ENCODE measurements around the gene CAND2.
"Not testable (repeated sequence)": the region's sequence is repeated elsewhere in the genome, so short reads cannot be mapped to it uniquely, and the experiment has no call there.

The CAND2 gene

DNA sequence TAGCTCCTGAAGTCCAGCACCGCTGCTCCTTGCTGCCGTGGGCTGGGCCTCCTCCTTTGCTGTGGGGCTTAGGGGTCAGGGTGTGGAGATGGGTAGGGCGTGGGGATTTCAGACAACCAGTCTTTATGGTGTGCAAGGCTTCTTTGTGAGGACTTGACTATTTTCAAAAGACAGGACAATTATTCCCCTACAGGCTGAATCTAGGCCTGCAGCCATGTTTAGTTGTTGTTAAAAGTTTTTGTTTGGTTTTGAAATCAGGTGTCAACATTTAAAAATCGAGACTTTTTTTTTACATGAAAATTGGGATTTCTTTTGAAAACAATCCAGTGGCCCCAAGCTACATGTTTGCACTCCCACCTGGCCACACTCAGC is 34.3 kb downstream of the CAND2 start:
- no peak for DNase-seq (ENCODE audit: low read depth, low spot score)

DNA sequence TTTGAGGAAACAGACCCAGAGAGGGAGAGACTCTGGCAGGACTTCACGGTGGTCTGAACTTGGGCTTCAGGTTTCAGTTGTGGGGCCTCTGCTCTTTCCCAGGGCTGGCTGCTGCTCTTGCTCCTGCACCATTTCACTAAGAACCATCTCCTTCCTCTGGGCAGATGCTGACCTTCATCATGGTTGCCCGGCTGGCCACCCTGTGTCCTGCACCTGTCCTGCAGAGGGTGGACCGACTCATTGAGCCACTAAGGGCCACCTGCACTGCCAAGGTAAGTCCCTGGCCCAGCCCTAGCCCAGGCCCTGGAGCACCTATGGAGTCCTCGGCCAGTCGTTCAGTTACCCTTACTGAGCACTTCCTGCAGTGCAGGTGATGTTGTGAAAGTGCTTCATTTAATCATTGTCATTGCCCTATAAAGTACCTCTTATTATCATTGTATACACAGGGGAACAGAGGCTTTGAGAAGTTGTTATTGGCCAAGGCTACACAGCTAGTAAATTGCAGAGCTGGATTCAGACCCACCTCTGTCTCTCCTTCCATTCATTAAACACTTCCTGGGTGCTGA is 34.9 kb downstream of the CAND2 start:
- no peak for DNase-seq (ENCODE audit: low read depth, low spot score)

DNA sequence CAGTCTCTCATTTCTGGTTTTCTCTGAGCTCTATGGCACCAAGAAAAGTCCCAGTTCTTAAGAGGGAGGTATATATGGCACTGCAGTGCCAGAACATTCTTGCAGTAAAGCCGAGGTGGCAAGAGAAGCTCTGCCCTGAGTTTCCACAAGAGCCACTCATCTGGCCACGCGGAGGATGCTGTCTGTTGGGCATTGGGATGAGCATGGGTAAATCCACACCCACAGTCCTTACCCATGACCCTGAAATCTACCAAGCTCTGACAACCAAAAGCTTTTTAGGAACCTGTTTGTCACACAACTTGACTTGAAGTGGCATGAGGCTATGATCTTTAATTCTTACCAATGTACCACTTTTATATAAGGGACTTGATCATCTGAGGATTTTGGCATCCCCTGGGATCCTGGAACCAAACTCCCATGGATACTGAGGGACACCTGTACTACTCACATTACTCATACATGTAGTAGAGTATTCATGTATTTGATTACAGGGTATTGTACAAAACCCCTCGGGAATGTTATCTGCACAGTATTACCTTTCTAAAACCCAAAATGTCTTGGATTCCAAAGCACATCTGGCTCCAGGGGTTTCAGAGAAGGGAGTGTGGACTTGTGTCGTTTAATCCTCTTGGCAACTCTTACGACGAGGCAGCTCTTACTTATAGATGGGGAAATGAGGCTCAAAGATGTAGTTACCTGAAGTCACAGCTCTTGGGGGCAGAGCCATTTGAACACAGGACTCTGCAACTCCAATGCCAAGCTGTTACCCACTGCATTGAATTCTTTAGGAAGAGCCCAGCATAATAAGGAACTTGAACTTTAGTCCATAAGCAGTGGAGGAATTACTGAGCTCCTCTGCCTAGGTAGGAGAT is 36.1 kb downstream of the CAND2 start:
- DNase-seq (ENCODE audit: low read depth, low spot score) = no peak

DNA sequence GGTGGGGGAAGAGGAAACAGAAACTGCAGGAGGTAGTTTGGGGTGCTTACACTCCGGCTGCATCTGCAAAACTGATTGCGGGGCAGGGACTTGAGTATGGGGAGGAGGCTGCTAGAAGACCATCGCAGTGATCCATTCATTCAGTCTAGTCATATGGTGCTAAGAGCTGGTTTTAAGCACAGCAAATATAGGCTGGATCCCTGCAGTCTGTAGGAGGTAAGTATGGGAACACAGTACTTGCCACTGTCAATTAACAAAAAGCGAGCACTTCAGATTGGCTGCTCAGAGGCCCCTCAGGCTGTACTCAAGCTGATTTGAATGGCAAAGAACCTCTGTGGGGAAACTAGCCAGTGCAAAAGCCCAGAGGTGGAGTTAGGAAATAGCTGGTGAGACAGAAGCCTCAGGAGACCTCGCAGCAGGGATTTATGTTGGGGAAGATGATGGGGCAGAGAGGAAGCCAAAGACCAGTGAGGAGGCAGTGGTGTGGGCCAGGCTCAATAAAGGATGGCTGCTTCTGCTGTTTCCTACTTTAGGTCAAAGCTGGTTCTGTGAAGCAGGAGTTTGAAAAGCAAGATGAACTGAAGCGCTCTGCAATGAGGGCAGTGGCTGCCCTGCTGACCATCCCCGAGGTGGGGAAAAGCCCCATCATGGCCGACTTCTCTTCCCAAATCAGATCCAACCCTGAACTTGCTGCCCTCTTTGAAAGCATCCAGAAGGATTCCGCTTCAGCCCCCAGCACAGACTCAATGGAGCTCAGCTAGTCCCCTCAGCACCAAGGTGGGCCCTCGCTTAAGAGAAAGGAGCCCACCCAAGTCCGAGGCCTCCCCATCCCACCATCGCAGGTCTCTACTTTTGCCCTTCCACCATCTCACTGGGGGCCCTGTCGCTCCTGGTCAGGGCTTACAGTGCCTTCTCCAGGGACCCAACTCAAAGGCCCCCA is 37.0 kb downstream of the CAND2 start:
- DNase-seq (ENCODE audit: low read depth, low spot score) = peak; percentile 84

DNA sequence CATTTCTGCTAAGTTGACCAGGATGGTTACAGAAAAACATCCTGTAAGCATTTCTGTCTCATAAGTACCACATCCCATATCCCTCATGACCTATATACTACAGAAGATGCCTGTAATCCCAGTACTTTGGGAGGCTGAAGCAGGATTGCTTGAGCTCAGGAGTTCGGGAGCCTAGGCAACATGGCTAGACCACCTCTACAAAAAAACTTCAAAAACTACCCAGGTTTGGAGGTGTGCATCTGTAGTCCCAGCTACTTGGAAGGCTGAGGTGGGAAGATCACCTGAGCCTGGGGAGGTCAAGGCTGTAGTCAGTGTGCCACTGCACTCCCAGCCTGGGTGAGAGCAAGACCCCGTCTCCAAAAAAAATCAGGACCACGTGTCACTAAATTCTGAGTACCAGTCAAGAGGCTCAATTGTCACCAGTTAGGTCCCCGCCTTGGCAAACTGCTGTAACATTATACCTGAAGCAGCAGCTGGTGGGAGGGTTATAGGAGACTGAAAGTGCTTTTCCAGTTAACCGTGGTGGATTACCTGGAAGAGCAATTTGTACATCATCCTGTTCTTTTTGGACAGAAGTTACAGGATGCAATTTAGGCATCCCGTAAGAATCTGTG is 38.7 kb downstream of the CAND2 start:
- DNase-seq (ENCODE audit: low read depth, low spot score) = no peak

DNA sequence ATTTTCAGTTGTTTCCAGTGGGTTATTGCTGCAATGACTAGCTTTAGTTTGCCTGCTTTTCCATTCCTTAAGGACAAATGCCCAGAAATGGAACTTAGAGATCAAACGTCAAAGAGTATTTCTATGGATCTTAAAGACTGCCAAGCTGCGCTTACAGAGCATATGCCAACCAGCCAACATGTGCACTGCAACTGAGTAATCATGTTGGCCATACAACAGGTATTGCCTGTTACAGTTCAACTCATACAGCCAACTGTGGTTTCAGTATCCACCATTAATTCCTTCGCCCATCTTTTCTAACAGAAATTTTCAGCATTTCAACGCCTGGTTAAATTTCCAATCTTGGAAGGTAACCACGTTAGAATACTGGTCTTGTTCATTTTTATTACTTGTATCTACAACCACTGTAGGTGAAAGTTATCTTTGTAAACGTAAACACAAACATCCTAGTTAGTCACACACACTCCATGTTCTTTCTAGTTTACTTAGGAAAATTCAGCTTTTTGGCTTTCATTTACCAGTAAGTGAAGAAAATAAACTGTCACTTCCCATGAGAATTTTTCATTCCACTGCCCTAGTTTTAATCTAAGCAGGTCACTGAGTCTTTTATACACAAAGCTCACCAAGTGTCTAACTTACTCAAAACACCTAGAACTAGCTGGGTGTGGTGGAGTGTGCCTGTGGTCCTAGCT is 41.0 kb downstream of the CAND2 start:
- no peak for DNase-seq (ENCODE audit: low read depth, low spot score)

DNA sequence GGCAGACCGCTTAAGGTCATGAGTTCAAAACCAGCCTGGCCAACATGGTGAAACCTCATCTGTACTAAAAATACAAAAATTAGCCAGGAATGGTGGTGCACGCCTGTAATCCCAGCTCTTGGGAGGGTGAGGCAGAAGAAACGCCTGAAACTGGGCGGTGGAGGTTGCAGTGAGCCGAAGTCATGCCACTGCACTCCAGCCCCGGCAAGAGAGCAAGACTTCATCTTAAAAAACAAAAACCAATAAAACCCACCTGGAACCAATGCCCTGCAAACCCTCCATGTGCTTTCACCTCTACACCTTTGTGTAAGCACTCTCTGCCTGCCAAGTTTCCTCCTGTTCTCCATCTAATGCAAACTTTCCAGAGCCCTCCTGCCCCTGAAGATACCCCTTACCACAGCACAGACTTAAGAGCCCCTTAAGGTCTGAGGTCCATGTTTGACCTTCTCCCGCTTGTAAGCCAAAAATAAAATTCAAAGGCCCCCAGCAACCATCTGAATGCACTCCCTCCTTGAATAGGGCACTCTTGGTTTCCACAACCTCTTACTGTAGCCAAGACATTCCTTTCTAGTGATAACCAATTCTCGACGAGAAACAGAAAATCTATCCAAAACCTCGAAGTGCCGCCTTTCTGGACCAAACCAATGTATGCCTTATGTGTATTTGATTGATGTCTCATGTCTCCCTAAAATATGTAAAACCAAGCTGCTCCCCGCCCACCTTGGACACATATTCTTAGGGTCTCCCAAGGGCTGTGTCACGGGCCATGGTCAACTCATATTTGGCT is 41.9 kb downstream of the CAND2 start:
- no peak for DNase-seq (ENCODE audit: low read depth, low spot score)

DNA sequence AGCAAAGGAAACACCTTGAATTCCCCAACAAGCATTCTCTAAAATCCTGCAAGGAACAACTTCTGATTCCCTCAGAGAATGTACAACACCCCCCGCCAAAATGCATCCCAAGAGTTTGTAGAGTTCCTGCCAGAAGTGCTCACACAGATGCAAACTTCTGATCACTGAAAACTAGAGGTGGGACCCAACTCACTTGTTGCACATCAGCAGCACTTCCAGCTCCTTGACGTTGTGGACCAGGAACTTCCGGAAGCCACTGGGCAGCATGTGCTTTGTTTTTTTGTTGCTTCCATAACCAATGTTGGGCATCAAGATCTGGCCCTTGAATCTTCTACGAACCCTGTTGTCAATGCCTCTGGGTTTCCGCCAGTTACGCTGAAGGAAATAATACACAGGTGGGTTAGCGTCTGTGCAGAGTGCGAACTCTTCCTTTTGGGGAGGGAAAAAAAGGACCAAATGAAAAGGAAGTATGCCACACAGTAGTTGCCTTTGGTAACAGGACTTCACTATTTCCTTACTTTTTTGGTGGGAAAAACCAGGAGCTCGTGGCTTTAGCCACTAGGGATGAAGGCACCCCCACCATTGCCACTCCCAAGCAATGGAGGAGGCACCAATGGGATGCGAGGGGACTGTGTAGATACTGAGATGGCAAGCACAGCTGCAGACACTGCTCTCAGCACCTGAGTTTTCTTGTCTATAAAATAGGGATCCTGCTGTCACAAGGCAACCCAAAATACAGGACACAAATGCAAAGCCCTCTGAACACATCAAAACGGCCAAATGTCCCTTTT is 42.9 kb downstream of the CAND2 start:
- no peak for DNase-seq (ENCODE audit: low read depth, low spot score)

DNA sequence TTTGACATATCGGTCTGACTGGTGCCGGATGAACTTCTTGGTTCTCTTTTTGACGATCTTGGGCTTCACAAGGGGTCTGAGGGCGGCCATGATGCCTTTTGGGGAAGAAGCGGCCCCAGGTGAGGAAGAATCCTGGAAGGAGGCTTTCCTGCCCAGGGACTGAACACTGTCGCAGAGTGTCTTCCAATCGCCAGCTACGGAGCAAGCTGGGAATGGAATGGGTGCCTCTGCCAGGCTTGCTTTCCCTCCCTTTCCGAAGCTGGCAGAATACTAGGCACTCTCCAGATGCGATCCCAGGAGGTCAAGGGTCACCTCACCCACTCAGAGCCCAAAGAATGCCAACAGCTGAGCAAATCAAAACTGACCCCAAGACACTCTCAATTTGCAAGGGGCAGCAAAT is 43.7 kb downstream of the CAND2 start:
- not testable (repeated sequence) for DNase-seq (ENCODE audit: low read depth, low spot score)

DNA sequence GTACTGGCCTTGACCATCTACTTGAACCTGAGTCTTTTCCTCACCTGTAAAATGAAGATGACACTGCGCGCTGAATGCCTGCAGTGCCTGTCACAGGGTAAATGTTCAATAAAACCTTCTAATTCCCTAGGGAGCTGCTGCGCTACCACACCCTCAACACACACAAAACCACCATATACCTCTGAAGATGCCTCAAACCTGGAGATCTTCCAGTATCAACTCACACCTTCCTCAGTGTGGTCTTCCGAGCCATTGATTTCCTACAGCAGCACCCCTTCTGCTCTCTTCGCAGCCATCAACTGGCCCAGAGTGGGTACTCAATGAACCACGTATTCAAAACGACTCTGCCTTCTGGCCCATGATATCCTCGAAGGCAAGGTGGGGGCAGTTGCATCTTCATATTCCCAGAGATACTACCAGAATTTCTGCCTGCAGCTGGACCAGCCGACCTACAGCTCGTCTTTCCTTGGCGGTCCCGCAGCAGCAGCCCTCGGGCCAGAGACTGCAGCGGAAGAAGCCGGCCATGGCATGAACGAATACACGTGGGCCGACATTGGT is 44.2 kb downstream of the CAND2 start:
- DNase-seq (ENCODE audit: low read depth, low spot score) = no peak

DNA sequence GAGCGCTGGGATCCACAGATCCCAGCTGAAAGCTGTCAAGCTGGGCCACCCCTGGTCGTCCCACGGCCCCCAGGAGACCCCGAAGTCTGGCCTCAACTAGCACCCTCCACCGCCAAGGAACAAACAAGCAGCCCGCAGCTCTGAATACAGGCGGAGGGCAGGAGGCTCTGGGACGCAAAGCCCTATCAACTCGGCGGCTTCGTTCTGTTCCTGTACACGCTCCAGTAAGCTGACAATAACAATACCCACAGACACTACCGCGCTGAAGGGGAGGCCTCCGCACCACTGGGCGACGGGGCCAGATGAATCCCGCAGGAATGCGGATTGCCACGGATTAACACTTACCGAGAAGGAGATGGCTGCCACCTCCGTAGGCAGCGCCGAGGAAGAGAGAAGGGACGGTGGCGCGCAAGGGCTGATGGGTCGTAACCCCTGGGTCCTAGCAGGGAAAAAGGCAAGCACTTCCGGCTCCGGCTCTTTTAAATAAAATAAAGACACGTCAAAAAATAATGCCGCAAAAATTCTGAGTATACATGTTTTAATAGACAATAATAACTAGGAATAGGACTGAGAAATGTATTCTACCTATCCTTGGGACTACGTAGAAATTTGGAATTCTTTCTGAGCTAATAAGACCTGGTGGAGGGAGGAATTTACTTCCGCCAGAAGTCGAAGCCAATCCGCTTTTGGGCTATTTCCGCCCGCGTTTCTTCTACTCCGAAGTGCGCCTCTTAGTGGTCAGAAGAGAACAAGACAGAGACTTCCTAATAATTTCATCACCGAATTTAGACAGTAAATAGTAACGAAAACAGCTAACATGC is 44.9 kb downstream of the CAND2 start, which contains the start of gene RPL32:
Gene RPL32, minus strand, starts transcription at position 417 of the 821 bp plus-strand sequence. CDS start 1,328 bp downstream, outside the sequence.
- DNase-seq (ENCODE audit: low read depth, low spot score) = peak; percentile 92

DNA sequence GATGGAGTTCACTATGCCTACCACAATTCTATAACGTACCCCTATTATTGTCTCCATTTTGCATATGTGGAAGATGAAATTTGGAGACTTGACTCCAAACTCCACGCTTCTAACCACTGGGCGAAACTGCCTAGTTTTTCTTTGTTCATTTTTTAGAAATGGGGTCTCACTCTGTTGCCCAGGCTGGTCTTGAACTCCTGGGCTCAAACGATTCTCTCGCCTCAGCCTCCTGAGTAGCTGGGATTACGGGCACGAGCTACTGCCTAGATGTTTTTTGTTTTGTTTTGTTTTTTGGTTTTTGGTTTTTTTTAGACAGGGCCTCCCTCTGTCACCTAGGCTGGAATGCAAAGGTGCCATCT is 45.5 kb downstream of the CAND2 start:
- DNase-seq (ENCODE audit: low read depth, low spot score) = no peak

DNA sequence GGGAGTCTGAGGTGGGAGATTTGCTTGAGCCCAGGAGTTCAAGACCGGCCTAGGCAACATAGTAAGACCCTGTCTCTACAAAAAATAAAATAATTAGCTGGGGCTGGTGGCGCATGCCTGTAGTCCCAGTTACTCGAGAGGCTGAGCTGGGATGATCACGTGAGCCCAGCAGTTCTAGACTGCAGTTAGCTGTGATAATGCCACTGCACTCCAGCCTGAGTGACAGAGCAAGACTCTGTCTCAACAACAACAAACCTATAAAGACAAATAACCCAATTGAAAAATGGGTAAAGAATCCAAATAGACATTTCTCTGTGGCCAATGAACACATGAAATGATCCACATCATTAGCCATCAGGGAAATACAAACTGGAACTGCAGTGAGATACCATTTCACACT is 46.0 kb downstream of the CAND2 start:
- no peak for DNase-seq (ENCODE audit: low read depth, low spot score)

DNA sequence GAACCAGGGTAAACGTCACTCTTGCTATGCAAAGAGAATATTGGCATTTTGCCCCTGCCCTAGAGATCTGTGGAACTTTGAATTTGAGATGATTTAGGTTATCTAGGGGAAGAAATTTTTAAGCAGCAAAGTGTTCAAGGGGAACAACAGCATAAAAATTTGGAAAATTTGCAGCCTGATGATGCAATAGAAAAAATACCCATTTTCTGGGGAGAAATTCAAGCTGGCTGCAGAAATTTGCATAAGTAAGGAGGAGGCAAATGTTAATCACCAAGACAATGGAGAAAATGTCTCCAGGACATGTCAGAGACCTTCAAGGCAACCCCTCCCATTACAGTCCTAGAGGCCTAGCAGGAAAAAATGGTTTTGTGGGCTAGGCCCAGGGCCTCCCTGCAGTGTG is 49.3 kb downstream of the CAND2 start:
- DNase-seq (ENCODE audit: low read depth, low spot score) = no peak

DNA sequence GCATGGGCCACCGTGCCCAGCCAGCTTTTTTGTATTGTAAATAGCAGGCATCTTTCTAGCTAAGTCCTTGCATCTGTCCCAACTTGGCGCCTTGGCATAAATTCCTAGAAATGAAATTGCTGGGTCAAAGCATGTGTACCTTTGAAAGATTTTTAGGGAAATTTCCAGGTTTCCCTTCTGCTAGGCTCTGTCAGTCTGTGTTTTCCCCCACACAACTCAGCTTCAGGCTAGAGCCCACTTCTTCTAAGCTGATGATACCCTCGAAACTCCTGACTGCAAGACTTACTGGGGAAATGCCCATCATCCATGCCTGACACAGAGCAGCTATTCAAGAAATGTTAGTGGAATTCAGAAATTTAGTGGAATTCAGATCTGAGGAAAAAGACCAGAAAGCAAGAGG is 55.7 kb downstream of the CAND2 start:
- DNase-seq (ENCODE audit: low read depth, low spot score) = no peak

DNA sequence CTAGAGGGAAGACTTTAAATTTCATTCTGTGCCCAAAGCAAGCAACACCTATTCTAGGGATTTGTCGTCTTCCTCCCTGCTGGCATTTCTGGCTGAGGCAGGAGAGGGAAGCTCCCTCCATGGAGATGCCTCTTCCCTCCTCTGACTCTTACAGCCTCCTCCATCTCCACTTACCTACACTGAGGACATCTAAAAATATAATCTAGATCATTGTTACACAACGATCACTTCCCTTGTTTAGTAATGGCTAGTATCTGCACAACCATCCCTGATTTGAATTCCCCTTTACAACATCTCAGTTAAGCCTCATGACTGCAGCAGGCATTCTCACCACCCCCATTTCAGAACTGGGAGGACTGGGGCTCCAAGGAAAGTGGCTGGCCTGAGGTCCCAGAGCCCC is 57.4 kb downstream of the CAND2 start:
- not testable (repeated sequence) for DNase-seq (ENCODE audit: low read depth, low spot score)

DNA sequence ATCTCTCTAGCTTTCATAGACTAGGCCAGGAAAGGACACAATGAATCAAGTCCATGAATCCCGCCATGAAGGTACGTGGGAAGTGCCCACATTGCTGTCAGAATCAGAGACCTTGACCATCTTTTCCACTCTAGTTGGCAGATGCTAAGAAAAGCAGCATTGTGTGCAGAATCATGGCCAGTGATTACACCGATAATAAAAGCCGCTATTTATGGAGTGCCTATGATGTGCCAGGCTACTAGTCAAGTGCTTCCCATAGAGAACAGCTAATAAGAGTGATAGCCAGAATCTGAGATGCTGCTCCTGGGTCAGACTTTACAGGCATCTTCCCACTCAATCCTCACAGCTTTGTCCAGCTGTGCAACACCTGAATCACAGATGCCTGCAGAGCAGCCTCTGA is 58.1 kb downstream of the CAND2 start:
- no peak for DNase-seq (ENCODE audit: low read depth, low spot score)

DNA sequence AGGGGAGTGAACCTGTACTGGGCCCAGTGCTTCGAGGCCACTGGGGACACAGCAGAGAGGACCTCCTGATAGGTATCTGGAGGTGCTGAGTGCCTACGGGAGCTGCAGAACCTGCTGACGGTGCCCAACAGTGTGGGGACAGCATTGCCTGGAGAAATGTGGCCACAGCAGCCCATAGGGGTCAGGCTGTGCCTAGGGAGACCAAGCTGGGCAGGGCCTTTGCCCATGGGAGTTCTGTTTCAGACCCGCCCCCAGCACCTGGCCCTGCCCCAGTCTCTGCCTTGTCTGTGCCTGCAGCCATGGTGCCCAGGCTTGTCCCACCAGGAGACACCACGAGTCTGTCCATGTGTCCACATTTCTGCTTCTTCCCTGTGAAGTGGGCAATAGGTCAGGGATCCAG is 60.1 kb downstream of the CAND2 start:
- no peak for DNase-seq (ENCODE audit: low read depth, low spot score)

Data from ELF-1 (cell line).